Left hindlimb (tissue), 1 donor: Measurements from ENCODE around the gene ESRRA.

ENCODE experiments used
- DNase-seq: peaks from one replicate; pipeline ENCODE4 v3.0.0-alpha.2; 2018

Gene ESRRA

GRCh38 chr11:64305075-64305690 lies at the start of gene ESRRA:
Gene ESRRA (plus strand): TSS chr11:64305524. CDS start chr11:64307180, 1,656 bp downstream.
- peak; percentile 99 for DNase-seq

GRCh38 chr11:64256300-64256699 lies 49.0 kb upstream of the ESRRA start:
- DNase-seq = no peak

- no peak for DNase-seq
These were observed 47.0 kb upstream of the ESRRA start for GRCh38 chr11:64258356-64258755.

GRCh38 chr11:64258946-64259532 lies 46.3 kb upstream of the ESRRA start:
- DNase-seq = no peak

GRCh38 chr11:64259533-64260067 lies 45.7 kb upstream of the ESRRA start:
- DNase-seq = no peak

GRCh38 chr11:64260147-64260708 lies 45.1 kb upstream of the ESRRA start:
- no peak for DNase-seq

- no peak for DNase-seq
These were observed 43.7 kb upstream of the ESRRA start for GRCh38 chr11:64261556-64262080.

- no peak for DNase-seq
These were observed 42.9 kb upstream of the ESRRA start for GRCh38 chr11:64262271-64263002.

GRCh38 chr11:64263021-64263946 lies 42.0 kb upstream of the ESRRA start:
- no peak for DNase-seq

- DNase-seq = no peak
These were observed 41.4 kb upstream of the ESRRA start for GRCh38 chr11:64263947-64264317.

GRCh38 chr11:64264371-64264852 lies 40.9 kb upstream of the ESRRA start:
- DNase-seq = no peak

- no peak for DNase-seq
These were observed 39.9 kb upstream of the ESRRA start for GRCh38 chr11:64265176-64266160.

- no peak for DNase-seq
These were observed 39.0 kb upstream of the ESRRA start for GRCh38 chr11:64266339-64266738.

- DNase-seq = no peak
These were observed 37.9 kb upstream of the ESRRA start for GRCh38 chr11:64267207-64267945.

- peak; percentile 77 for DNase-seq
These were observed 37.1 kb upstream of the ESRRA start for GRCh38 chr11:64268025-64268892.

GRCh38 chr11:64268893-64269539 lies 36.3 kb upstream of the ESRRA start:
- DNase-seq = peak; percentile 73

- peak; percentile 99 for DNase-seq
These were observed 35.6 kb upstream of the ESRRA start for GRCh38 chr11:64269540-64270220.
